NCI-H226 (cell line): ENCODE results near the gene PLEKHA4.
A peak's percentile ranks its signal among the peaks of the same experiment; 100 is the strongest.
"Not testable (repeated sequence)": the region's sequence is repeated elsewhere in the genome, so short reads cannot be mapped to it uniquely, and the experiment has no call there.

Experiments
- DNase-seq: peaks from one replicate; pipeline ENCODE4 v3.0.0-alpha.2; 2015

PLEKHA4 gene

DNA sequence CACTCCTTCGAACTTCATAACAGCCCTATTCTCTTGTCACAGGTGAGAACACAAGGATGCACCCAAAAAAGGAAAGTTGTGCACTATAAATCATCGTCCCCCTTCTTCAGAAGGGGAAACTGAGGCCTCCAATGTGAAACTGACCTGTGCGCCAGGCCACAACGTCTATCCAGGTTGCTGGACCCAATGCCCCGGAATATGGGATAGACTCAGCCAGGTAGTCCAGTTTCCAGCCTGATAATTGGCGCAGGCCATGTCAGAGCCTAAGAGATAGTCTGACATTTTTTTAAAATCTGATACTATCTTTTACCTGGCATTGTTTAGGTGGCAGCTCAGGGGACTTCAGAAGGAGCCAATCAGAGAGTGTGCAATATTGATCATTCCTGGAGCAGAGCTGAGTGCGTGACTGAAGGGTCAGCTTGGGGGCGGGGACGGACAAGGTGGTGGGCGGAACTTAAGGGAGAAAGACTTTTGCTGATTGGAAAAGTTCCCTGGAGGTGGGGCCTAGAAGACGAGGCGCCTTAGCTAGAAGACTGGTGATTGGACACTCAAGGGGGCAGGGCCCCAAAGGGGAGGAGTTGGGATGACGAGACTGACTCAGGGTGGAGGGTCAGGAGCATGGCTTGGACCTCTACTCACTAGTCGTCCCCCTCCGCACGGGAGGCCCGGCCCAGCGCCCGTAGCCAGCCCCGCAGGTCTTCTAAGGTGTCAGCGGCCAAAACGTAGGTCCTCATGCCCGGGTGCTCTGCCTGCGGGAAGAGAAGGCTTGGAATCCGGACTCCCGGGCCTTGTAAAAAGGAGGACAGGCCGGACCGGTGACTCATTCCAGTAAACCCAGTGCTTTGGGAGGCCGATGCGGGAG lies 8.5 kb downstream of the PLEKHA4 start:
- no peak for DNase-seq

DNA sequence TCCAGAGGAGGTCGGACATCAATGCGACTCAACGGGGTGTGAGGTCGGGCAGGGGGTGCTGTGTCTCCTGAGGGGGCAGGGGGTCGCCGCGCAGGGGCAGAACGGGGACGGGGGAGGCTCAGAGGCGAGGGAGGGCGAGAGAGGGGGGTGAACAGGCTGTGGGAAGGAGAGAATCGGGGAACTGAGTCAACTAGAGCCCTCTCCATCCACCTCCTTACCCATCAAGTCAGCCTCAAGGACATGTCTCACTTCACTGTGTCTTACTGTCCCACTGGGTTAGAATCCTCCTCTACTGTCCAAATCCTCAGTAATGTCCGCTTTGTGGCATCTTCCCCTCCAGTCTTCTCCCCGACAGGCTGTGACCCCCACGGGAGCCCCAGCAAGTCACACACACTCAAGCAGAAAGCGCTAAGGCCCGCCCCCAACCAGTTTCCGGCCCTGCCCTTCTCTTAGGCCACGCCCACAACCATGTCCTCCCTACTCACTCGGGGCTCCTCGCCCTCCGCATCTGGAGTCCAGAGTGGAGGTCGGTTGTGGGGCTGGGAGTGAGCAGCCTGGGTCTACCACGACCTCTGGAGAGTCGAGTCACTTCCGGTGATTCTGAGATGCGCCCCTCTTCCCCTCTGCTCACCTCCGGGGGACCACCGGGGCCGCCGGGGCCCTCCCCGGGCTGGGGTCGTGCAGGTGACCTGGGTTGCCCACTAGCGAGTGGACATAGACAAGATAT lies 9.3 kb downstream of the PLEKHA4 start:
- DNase-seq: no peak

DNA sequence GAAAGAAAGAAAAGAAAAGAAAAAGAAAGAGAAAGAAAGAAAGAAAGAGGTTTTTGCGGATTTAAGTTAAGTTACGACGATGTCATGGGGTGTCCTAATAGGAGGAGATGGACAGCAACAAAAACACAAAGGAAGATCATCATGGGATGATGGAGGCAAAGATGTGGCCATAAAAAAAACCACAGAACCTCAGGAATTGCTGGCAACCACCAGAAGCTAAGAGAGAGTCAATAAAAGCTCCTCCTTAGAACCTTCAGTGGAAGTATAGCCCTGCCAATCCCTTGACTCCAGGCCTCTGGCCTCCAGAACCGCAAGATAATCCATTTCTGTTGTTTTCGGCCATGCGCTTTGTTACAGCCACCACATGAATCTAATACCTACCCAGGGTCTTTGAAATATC lies 11.5 kb downstream of the PLEKHA4 start:
- no peak for DNase-seq

DNA sequence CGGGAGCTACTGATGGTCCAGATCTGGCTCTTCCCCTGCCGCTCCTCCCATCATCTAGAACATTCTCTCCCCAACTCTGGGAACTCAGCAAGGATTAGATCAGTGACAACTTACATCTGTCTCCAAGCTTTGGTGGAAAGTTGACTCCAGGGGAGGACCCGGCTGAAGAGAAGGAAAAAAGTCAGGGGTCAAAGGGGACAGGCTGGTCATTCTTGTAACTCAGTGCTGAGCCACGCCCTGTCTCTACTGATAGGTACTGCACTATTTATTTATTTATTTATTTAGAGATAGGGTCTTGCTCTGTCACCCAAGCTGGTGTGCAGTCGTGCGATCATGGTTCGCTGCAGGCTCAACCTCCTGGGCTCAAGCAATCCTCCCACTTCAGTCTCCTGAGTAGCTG lies 14.3 kb downstream of the PLEKHA4 start:
- DNase-seq: no peak

DNA sequence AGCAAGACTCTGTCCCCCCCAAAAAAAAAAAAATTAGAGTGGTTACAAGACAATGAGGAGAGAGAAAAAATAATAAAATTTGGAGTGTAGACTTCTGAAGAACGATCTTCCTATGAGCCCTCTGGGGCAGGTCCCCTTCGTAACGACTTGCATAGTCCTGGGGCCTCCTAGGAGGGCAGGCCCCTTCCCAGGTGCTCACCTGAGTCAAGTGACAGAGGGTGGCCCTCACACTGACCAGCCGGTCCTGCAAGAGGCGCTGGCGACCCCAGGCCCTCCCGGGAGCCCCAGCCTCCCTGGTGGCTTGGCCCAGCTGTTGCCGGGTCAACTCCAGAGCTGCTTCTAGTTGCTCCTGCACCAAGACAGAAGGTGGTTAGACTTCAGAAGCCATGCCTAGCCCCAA lies 14.9 kb downstream of the PLEKHA4 start:
- no peak for DNase-seq

DNA sequence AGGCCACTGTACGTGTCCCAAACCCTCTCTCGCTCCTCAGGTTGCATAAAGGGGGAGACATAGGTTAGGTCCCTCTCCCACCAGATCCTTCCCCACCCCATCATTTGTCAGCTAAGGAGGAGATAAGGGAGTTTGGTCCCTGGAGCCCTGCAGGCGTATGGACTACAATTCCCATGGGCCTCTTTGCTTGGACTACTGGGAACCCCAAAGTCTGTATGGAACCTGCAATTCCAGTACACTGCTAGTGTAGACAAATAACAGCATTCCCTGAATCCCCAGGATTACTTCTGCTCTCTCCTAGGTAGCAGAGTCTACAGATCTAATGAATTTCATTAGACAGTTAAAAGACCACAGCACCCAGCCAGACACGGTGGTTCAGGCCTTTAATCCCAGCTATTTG lies 16.1 kb downstream of the PLEKHA4 start:
- no peak for DNase-seq

DNA sequence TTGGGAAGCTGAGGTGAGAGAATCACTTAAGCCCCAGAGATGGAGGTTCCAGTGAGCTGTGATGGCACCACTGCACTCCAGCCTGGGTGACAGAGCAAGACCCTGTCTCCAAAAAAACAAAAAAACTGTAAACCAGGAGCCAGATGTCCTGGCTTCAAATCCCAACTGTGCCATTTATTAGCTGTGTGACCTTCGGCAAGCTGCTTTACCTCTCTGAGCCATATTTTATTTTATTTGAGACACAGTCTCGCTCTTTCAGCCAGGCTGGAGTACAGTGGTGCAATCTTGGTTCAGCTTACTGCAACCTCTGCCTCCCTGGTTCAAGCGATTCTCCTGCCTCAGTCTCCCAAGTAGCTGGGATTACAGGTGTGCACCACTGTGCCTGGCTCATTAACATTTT lies 21.8 kb downstream of the PLEKHA4 start:
- DNase-seq: not testable (repeated sequence)

DNA sequence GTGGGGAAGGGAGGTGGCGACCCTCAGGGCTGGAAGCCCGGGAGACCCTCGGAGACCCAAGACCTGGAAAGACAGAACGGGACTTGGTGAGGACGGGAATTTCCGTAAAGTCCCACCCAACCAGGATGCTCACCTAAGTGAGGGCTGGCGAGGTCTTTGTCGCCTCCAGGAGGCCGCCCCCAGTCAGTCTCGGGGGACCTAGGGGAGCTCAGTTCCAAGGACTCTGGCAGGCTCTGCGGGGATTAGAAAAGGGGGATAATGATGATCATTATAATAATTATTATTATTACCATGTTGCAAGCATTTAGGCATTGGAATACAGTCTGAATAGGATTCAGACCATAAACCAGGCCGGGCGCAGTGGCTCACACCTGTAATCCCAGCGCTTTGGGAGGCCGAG lies 23.0 kb downstream of the PLEKHA4 start:
- DNase-seq: no peak

DNA sequence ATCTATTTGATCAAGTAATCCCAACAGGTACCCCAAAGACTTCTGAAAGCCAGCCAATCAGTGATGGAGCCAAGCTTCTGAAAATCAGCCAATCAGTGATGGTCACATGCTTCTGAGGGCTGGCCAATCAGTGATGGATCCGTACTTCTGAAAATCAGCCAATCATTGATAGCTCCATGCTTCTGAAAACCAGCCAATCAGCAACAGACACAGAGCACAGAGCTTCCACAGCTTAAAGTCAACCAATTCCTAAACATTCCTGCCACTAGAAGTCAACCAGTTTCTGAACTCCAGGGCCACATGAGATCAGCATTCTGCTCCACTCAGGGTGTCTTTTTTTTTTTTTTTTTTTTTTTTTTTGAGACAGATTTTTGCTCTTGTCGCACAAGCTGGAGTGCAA lies 23.9 kb downstream of the PLEKHA4 start:
- DNase-seq: peak; percentile 39

DNA sequence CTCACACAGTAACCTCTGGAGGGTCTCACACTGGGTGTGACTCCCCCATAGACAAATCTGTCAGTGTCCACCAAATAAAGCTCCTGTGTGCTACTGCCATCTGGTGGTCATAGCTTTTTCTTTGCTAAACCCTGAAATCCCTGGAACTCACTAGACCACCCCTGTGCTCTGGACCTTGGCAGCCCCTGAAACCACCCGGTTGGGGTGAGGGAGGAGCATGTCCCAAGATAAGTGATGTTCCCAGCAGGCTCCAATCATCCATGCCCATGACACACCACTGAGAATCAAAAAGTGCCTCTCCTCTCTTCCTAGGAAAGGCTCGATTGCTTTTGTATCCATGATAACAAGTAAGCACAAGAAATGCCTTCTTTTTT lies 25.6 kb downstream of the PLEKHA4 start:
- DNase-seq: peak; percentile 7

DNA sequence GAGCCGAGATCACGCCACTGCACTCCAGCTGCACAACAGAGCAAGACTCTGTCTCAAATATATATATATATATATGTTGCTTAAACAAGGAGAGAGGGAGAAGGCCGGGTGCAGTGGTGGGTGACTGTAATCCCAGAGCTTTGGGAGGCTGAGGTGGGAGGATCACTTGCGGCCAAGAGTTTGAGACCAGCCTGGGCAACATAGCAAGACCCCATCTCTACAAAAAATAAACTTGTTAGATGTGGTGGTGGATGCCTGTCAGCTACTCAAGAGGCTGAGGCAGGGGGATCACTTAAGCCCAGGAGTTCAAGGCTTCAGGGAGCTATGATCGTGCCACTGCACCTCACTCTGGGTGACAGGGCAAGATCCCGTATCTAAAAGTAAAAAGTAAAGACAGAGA lies 26.8 kb downstream of the PLEKHA4 start:
- DNase-seq: no peak

DNA sequence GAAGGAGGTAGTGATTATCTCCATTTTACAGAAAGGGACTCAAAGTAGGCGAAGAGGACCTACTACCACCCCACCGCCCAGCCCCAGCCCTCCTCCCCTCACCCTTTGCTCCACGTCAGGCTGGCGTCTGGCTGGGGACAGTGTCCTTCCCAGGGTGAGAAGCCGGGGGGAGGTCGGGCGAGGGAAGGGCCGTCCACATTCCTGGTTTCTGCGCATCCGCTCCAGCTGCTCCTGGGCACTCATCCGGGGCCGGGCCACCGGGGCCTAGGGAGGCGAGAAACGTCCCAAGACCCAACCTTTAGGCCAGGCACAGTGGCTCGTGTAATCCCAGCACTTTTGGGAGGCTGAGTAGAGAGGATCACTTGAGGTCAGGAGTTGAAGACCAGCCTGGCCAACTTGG lies 27.4 kb downstream of the PLEKHA4 start:
- no peak for DNase-seq

DNA sequence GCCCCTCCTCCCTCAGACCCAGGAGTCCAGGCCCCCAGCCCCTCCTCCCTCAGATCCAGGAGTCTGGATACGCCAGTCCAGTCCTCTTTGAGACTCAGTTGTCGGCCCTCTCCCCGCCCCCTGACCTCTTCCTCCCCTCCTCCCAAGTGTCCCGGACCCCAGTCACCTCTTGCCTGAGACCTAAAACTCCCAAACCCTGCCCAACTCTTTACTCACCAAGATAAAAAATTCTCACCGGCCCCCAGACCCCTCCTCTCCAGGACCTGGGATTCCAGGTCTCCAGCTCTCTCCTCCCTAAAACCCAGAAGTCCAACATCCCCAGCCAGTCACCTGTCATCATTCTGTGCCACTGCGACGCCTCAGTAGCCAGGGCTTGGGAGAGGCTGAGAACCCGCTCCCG lies 30.7 kb downstream of the PLEKHA4 start:
- no peak for DNase-seq

DNA sequence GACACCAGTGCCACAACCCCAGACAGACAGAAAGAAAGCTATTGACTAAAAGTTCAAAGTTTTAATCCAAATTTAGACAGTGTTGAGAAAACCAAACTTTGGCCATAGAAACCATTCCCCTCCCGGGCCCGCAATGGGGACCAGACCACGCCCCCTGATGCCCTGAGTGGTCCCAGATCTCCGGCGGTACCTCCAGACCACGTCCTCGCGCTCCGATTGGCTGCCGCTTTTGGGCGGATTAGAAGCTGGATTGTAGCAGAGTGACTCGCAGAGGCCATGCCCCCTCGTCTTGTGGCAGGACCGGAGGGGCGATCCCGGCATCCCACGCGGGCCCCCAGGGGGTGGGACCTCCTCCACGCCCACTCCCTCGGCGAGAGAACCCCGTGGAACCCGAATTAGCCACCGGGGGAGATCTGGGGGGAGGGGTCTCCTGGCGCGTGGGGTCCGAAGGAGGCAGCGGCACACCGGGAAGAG lies 31.3 kb downstream of the PLEKHA4 start:
- peak; percentile 86 for DNase-seq

DNA sequence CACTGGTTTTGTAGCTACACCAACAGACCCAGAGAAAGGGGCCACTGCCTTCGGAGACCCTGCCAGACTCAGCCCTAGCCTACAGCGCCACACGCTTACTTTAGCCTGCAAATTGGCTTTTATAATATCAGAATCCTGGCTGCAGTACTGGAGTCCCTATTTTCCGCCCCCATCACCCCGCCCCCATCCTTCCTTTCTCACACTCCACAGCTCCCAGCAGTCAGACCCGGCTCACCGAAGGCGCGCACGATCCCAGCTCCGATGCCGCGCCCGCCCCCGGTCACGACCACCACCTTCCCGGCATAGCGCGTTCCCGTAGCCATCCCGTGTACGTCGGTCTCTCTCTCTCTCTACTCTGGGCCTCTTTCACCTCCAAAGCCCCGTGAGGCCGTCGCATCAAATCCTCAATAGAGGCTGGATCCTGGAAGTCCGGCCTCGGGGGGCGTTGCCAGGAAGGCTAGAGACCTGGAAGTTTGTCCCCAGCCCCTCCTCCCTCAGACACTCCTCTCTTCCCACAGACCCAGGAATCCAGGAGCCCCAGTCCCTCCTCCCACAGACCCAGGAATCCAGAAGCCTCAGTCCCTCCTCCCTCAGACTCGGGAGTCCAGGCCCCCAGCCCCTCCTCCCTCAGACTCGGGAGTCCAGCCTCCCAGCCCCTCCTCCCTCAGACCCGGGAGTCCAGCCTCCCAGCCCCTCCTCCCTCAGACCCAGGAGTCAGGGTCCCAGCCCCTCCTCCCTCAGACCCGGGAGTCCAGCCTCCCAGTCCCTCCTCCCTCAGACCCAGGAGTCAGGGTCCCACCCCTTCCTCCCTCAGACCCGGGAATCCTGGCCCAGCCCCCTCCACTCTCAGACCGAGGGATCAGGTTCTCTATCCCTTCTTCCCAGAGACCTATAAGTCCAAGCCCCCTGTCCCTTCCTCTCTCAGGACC lies 32.1 kb downstream of the PLEKHA4 start, which contains the start of gene HSD17B14:
HSD17B14 (minus strand) TSS at position 403 of the 929 bp plus-strand sequence; CDS start at position 323, 80 bp downstream.
- peak; percentile 75 for DNase-seq

DNA sequence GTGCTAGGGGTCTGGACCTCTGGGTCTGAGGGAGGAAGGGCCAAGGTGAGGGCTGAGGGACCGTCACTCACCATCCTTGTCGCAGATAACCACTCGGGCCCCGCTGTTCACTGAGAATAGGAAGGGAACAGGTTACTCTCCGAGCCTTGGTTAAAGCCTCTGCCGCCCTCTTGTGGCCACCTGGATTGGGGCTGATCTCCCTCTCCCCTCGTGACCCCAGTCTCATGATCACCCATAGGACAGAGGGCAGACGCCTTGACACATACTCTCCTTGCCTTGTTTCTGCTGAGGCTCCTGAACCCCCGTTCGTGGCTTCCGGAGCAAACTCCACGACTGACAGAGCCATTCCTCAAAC lies 32.7 kb downstream of the PLEKHA4 start:
- peak; percentile 71 for DNase-seq

DNA sequence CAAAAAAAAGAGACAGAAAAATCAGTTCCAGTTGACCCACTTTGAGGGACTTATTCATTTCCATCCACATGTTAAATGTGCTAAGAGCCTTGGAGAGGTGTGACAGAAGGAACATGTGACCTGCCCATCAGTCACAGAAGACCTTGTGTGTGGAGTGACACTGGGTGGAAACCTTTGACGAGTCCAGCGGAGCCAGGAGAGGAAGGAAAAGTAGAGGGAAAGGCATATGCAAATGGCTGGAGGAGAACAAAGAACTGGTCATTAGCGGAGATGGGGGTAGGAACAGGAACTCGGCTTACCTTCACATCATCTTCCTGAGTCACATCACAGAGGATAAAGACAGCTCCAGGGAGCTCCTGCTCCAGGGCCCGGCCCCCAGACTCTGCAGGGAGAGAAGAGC lies 34.4 kb downstream of the PLEKHA4 start:
- no peak for DNase-seq

DNA sequence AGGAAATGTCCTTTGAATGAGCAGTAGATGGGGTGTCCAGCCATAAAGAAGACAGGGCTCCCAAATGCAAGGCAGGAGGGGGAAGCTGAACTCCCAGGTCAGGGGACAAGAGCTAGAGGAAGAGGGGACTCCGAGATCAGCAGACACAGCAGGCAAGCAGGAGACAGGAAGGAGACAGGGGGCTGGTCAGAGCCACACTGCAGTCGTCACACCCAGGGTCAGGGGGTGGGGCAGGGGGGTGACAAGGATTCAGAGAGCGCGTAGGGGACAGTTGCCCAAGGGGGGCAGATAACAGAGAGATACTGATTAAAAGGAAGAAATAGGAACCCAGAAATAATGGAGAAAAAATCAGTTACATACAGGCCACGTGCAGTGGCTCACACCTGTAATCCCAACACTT lies 35.4 kb downstream of the PLEKHA4 start:
- no peak for DNase-seq

DNA sequence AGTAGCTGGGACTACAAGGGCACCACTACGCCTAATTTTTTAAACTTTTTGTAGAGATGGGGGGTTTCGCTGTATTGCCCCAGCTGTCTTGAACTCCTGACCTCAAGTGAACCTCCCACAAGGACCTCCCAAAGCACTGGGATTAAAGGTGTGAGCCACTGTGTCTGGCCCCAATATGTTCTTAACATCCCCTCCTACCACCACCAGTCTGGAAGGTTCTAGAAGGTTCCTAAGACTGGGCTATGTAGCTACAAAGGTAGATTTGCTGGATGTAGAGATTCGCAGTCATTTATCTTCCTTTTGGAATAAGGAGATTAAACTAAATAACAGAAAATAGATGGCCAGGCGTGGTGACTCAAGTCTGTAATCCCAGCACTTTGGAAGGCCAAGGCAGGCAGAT lies 37.5 kb downstream of the PLEKHA4 start:
- DNase-seq: no peak

DNA sequence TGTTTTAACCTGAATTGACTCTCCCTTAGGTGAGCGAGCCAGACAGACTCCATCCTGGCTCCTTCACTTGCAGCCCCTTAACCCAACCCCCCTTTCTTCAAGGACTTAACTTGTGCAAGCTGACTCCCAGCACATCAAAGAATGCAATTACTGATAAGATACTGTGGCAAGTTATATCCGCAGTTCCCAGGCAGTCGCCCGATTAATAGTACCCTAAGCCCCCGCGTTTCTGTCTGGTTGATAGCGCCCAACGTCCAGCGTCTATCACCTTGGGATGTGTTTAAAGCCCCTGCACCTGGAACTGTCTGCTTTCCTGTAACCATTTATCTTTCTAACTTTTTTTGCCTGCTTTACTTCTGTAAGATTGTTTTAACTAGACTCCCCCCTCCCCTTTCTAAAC lies 38.3 kb downstream of the PLEKHA4 start:
- DNase-seq: no peak

DNA sequence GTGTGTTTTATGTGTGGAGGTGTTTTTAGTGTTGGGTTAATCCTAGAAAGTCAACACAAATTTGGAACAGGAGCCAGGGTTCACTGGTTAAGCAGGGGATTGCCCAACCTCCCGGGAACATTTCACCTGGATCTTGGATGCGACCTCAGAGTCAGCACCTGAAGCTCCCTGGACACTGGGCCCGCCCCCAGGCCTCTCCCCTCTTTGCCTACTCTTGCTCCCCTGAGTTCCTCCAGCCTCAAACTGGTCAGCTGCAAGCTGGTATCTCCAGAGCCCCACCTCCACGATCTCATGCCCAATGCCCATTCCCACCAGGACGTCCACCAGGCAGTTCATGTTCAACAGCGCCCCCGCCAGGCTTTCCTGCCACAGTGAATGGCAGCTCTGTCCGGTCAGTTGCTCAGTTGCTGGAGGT lies 41.8 kb downstream of the PLEKHA4 start:
- no peak for DNase-seq

DNA sequence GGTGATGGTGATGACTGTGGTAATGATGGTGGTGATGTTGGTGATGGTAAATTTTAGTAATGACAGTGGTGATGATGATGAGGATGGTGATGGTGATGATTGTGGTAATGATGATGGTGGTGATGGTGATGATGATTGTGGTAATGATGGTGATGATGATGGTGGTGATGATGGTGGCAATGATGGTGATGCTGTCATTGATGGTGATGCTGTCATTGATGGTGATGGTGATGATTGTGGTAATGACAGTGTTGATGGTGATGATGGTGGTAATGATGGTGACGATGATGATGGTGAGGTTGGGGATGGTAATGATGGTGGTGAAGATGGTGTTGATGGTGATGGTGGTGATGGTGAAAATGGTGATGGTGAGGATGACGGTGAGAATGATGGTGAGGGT lies 45.9 kb downstream of the PLEKHA4 start:
- DNase-seq: no peak

DNA sequence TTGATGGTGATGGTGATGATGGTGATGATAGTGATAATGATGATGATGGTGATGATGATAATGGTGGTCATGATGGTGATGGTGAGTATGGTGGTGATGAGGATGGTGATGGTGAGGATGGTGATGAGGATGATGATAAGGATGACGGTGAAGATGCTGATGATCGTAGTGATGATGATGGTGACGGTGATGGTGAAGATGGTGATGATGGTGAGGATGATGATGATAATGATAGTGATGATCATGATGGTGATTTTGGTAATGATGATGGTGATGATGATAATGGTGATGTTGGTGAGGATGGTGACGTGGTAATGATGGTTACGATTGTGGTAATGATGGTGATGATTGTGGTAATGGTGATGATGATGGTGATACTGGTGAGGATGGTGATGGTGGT lies 46.8 kb downstream of the PLEKHA4 start:
- no peak for DNase-seq
